ENCODE measurements around the gene HSF2BP. TPM values are rescaled to one million over a fixed set of nuclear protein-coding genes. Genes with fewer than 3 reads are reported as not detected.

The HSF2BP gene
- total RNA-seq, 4 donors from 2014 or later, result 0.57 to 1.6 (median 0.59) TPM; not detected in 1

- no peak overlapping the region for H3K4me3 ChIP-seq
- no peak for DNase-seq (ENCODE audit: low spot score in 2 of 2)
- peaks cover 70% of the 10 kb centered on the region for H3K36me3 ChIP-seq
- TF ChIP-seq POLR2AphosphoS5 (IDR thresholded peaks at IDR 0.05) (no peak), EP300 (IDR thresholded peaks at IDR 0.05) (no peak), CTCF (IDR thresholded peaks at IDR 0.05) (no peak), POLR2A (IDR thresholded peaks at IDR 0.05) (no peak)
- H3K9me3 ChIP-seq, result no peaks in the 10 kb centered on the region
- H3K27me3 ChIP-seq, result no peaks in the 10 kb centered on the region
- H3K4me1 ChIP-seq, result no peaks in the 10 kb centered on the region
- 97% methylated on average over 12 of the region's 12 CpGs for WGBS
- H3K27ac ChIP-seq, result no peak overlapping the region
These were observed 20.7 kb upstream of the HSF2BP start for GRCh38 chr21:43679951-43680350.

GRCh38 chr21:43676391-43676790, 17.1 kb upstream of the HSF2BP start:
- H3K27ac ChIP-seq, result no peak overlapping the region
- no peak for DNase-seq (ENCODE audit: low spot score in 2 of 2)
- H3K9me3 ChIP-seq, result no peaks in the 10 kb centered on the region
- WGBS, result 95% methylated on average over 9 of the region's 15 CpGs
- TF ChIP-seq POLR2AphosphoS5 (IDR thresholded peaks at IDR 0.05) (no peak), EP300 (IDR thresholded peaks at IDR 0.05) (no peak), POLR2A (IDR thresholded peaks at IDR 0.05) (no peak), CTCF (IDR thresholded peaks at IDR 0.05) (no peak)
- no peaks in the 10 kb centered on the region for H3K27me3 ChIP-seq
- peaks cover 75% of the 10 kb centered on the region for H3K36me3 ChIP-seq
- no peaks in the 10 kb centered on the region for H3K4me1 ChIP-seq
- H3K4me3 ChIP-seq, result no peak overlapping the region

- WGBS, result 90% methylated on average over 3 of the region's 3 CpGs
- peaks cover 75% of the 10 kb centered on the region for H3K36me3 ChIP-seq
- DNase-seq (ENCODE audit: low spot score in 2 of 2), result no peak
These were observed 16.6 kb upstream of the HSF2BP start for GRCh38 chr21:43675871-43676270.

GRCh38 chr21:43669828-43670605, 10.7 kb upstream of the HSF2BP start:
- WGBS, result 90% methylated on average over 20 of the region's 20 CpGs
- no peak overlapping the region for H3K27ac ChIP-seq
- H3K36me3 ChIP-seq, result peaks cover 49% of the 10 kb centered on the region
- DNase-seq (ENCODE audit: low spot score in 2 of 2), result no peak
- no peaks in the 10 kb centered on the region for H3K9me3 ChIP-seq
- H3K4me1 ChIP-seq, result peaks cover 3% of the 10 kb centered on the region
- no peak overlapping the region for H3K4me3 ChIP-seq
- no peaks in the 10 kb centered on the region for H3K27me3 ChIP-seq
- TF ChIP-seq POLR2A (IDR thresholded peaks at IDR 0.05) (no peak), CTCF (IDR thresholded peaks at IDR 0.05) (no peak), POLR2AphosphoS5 (IDR thresholded peaks at IDR 0.05) (no peak), EP300 (IDR thresholded peaks at IDR 0.05) (no peak)

More at GRCh38 chr21:43675871-43676270, 16.6 kb upstream of the HSF2BP start:
- TF ChIP-seq EP300 (IDR thresholded peaks at IDR 0.05) (no peak), POLR2A (IDR thresholded peaks at IDR 0.05) (no peak), POLR2AphosphoS5 (IDR thresholded peaks at IDR 0.05) (no peak), CTCF (IDR thresholded peaks at IDR 0.05) (no peak)
- Histone ChIP-seq H3K4me3 (no peak overlapping the region), H3K27ac (no peak overlapping the region), H3K9me3 (no peaks in the 10 kb centered on the region), H3K4me1 (no peaks in the 10 kb centered on the region), H3K27me3 (no peaks in the 10 kb centered on the region)

- peaks cover 41% of the 10 kb centered on the region for H3K36me3 ChIP-seq
- WGBS, result 79% methylated on average over 7 of the region's 7 CpGs
- peaks cover 3% of the 10 kb centered on the region for H3K4me1 ChIP-seq
- H3K4me3 ChIP-seq, result no peak overlapping the region
- TF ChIP-seq POLR2AphosphoS5 (IDR thresholded peaks at IDR 0.05), result no peak
- TF ChIP-seq POLR2A (IDR thresholded peaks at IDR 0.05), result no peak
- TF ChIP-seq EP300 (IDR thresholded peaks at IDR 0.05), result no peak
- no peak for TF ChIP-seq CTCF (IDR thresholded peaks at IDR 0.05)
- DNase-seq (ENCODE audit: low spot score in 2 of 2), result no peak
- no peaks in the 10 kb centered on the region for H3K9me3 ChIP-seq
- no peaks in the 10 kb centered on the region for H3K27me3 ChIP-seq
- H3K27ac ChIP-seq, result no peak overlapping the region
These were observed 8.1 kb upstream of the HSF2BP start for GRCh38 chr21:43667191-43667904.

All from suprapubic skin (tissue), 4 donors.